LNCaP clone FGC (cell line): Measurements from ENCODE around the gene MEIS1.

ENCODE experiments used
- DNase-seq: peaks from one replicate; pipeline ENCODE4 v3.0.0-alpha.2; 2011; ENCODE audit warnings: low read depth
- H3K4me3 ChIP-seq: 2 replicates; pipeline ENCODE4 v1.5.1; 2011; ENCODE audit warnings: mild to moderate bottlenecking, low read depth, low read length, control low read depth
- CTCF ChIP-seq: IDR thresholded peaks from 2 replicates; pipeline ENCODE4 v1.5.1; 2012; ENCODE audit warnings: mild to moderate bottlenecking; ENCODE audit not compliant: control insufficient read depth, insufficient read depth; ENCODE audit errors: extremely low read depth

The MEIS1 gene

GRCh38 chr2:66436581-66437001, 1.7 kb downstream of the MEIS1 start:
- H3K4me3 ChIP-seq, result no peak overlapping the region
- no peak for TF ChIP-seq CTCF
- no peak for DNase-seq

- no peak for DNase-seq
- no peak for TF ChIP-seq CTCF
- H3K4me3 ChIP-seq, result no peak overlapping the region
These were observed 2.3 kb downstream of the MEIS1 start for GRCh38 chr2:66437109-66437690.

- no peak for TF ChIP-seq CTCF
- no peak for DNase-seq
- H3K4me3 ChIP-seq, result no peak overlapping the region
These were observed 3.0 kb downstream of the MEIS1 start for GRCh38 chr2:66437691-66438497.

GRCh38 chr2:66438498-66438833, 3.5 kb downstream of the MEIS1 start:
- no peak overlapping the region for H3K4me3 ChIP-seq
- TF ChIP-seq CTCF, result no peak
- no peak for DNase-seq

GRCh38 chr2:66438891-66439811, 4.2 kb downstream of the MEIS1 start:
- no peak for TF ChIP-seq CTCF
- no peak for DNase-seq
- no peak overlapping the region for H3K4me3 ChIP-seq

- H3K4me3 ChIP-seq, result no peak overlapping the region
- TF ChIP-seq CTCF, result no peak
- no peak for DNase-seq
These were observed 5.1 kb downstream of the MEIS1 start for GRCh38 chr2:66439812-66440542.
